Neural crest cell (in vitro differentiated cells): Measurements from ENCODE around the gene DROSHA. TPM values are rescaled to one million over a fixed set of nuclear protein-coding genes. Genes with fewer than 3 reads are reported as not detected.

Experiments used
- DNase-seq: peaks from one replicate; pipeline ENCODE4 v3.0.0; 2021; ENCODE audit warnings: low read depth, mixed read lengths, low spot score
- H3K27ac Mint-ChIP-seq: one replicate; pipeline ENCODE4 v1.8.0; 2021; ENCODE audit warnings: mild to moderate bottlenecking, mixed read lengths; ENCODE audit not compliant: unreplicated experiment
- H3K27me3 Mint-ChIP-seq: 2 replicates; pipeline ENCODE4 v1.8.0; 2021; ENCODE audit warnings: low read depth, mild to moderate bottlenecking, mixed read lengths
- H3K36me3 Mint-ChIP-seq: 2 replicates; pipeline ENCODE4 v1.8.0; 2021; ENCODE audit warnings: low read depth, mild to moderate bottlenecking, mixed read lengths
- H3K4me1 Mint-ChIP-seq: 2 replicates; pipeline ENCODE4 v1.8.0; 2021; ENCODE audit warnings: mixed read lengths
- H3K4me3 Mint-ChIP-seq: one replicate; pipeline ENCODE4 v1.8.0; 2021; ENCODE audit warnings: mild to moderate bottlenecking, mixed read lengths
- H3K9me3 Mint-ChIP-seq: 2 replicates; pipeline ENCODE4 v1.8.0; 2021; ENCODE audit warnings: mixed read lengths
- total RNA-seq: library from RNA; stranded (reverse); gene quantifications from 2 replicates; pipeline ENCODE4 v1.2.1, GENCODE V29; 2021
- TF ChIP-seq, protein P1 (sequence below): fragments of 200-600 bp; sonication (generic); conservative IDR thresholded peaks from 2 replicates; pipeline ENCODE4 v1.5.0; 2021; ENCODE audit warnings: antibody characterized with exemption, mild to moderate bottlenecking

DROSHA gene
- total RNA-seq, 1 donor from 2014 or later, result 116 TPM

DNA sequence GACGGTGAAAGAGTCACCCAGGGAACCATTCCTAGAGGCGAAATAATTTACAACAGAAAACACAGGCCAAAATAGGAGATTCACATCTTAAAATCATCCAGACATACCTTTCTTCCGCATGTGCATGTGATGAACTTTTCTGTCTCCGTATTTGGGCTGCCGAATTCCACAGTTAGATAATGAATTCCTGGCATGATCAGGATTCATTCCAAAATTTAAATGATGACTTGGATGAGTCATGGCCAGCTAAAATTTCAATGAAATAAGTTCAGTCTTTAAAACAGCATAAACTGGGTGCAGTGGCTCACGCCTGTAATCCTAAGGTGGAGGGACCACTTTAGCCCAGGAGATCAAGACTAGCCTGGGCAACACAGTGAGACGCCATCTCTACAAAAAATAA, 82.7 kb downstream of the DROSHA start:
- Mint-ChIP-seq H3K36me3 (peaks cover 50% of the 10 kb centered on the region), H3K4me1 (peaks cover 18% of the 10 kb centered on the region), H3K4me3 (no peak overlapping the region), H3K27ac (no peak overlapping the region), H3K9me3 (peaks cover 5% of the 10 kb centered on the region), H3K27me3 (no peaks in the 10 kb centered on the region)
- DNase-seq, result no peak
- TF ChIP-seq, protein P1, sequence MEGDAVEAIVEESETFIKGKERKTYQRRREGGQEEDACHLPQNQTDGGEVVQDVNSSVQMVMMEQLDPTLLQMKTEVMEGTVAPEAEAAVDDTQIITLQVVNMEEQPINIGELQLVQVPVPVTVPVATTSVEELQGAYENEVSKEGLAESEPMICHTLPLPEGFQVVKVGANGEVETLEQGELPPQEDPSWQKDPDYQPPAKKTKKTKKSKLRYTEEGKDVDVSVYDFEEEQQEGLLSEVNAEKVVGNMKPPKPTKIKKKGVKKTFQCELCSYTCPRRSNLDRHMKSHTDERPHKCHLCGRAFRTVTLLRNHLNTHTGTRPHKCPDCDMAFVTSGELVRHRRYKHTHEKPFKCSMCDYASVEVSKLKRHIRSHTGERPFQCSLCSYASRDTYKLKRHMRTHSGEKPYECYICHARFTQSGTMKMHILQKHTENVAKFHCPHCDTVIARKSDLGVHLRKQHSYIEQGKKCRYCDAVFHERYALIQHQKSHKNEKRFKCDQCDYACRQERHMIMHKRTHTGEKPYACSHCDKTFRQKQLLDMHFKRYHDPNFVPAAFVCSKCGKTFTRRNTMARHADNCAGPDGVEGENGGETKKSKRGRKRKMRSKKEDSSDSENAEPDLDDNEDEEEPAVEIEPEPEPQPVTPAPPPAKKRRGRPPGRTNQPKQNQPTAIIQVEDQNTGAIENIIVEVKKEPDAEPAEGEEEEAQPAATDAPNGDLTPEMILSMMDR, result no peak

DNA sequence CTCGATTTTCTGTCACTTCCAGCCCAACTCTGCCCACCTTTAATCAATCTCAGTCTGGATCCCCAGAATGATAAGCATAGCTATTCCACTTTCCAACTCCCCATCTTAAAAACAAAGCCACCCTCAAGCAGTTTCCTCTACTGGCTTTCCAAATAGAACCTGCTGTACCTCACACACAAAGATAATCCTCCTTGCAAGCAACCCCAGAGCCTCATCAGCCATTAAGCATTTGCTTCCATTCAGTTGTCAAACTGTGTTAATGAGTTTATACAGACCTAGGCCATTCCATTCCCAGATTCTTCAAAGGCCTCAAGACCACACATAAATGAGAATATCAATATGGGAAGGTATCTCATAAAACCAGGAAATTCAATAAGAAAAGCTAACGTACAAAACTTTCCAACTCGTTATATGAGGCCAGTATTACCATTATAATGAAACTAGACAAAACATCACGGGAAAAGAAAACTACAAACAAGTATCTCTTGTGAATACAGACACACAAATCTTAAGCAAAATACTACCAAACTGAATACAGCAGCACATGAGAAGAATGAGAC, 86.8 kb downstream of the DROSHA start:
- no peak for DNase-seq
- H3K27ac Mint-ChIP-seq, result peak overlapping the region; percentile 14
- no peak overlapping the region for H3K4me3 Mint-ChIP-seq
- peaks cover 42% of the 10 kb centered on the region for H3K36me3 Mint-ChIP-seq
- peaks cover 24% of the 10 kb centered on the region for H3K4me1 Mint-ChIP-seq
- H3K9me3 Mint-ChIP-seq, result peaks cover 2% of the 10 kb centered on the region
- H3K27me3 Mint-ChIP-seq, result no peaks in the 10 kb centered on the region
- TF ChIP-seq, protein P1, result no peak

DNA sequence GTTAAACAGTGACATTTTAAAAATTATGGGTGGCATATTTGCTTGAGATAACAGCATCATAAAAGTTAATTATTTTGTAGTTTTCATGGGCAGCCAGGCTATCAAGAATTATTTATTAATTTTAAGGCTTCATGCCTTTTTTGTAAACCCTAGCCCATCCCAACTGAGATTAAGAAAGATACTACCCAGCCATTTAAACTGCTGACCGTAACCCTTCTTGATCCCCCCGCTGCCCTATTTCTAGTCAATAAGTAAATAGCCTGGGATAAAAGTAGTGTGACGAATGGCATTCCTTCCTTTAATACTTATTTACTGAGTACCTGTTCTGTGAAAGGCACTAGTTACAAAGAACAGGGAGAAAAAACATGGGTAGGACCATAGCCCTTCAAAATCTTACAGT, 88.3 kb downstream of the DROSHA start:
- Mint-ChIP-seq H3K27me3 (no peaks in the 10 kb centered on the region), H3K27ac (no peak overlapping the region), H3K4me1 (peaks cover 24% of the 10 kb centered on the region), H3K36me3 (peaks cover 39% of the 10 kb centered on the region), H3K9me3 (peaks cover 2% of the 10 kb centered on the region), H3K4me3 (no peak overlapping the region)
- TF ChIP-seq, protein P1, result no peak
- DNase-seq, result no peak

DNA sequence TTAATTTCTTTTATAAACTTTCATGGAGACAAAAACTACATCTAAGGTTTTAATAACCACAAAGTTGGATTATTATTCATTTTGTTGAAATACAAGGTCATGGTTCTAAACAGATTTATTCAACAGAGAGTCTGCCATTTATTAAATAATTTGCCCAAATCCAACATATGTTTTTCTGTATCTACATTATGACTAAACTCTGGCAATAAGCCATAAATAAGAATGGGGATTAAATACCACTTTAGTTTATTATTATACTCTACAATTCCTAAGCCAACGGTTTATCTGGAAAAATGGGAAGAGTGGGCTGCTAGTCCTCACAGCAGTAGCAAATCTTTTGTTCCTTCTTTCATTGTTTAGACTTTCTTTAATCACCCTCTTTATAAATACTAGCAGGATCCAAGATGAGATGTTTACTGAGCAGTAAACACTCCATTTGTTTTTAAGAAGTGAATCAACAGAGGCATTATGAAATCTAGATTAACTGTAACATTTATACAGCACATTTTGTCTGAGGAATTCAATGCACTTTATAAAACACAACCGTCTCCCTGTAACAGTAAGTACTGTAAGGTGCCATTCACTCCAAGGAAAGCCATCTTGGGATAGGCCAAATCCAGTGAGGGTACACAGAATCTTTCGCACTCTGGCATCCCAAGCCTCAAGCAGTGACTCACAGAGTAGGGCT, 89.7 kb downstream of the DROSHA start:
- TF ChIP-seq, protein P1, result no peak
- no peak overlapping the region for H3K27ac Mint-ChIP-seq
- H3K4me1 Mint-ChIP-seq, result peaks cover 24% of the 10 kb centered on the region
- no peaks in the 10 kb centered on the region for H3K27me3 Mint-ChIP-seq
- peaks cover 2% of the 10 kb centered on the region for H3K9me3 Mint-ChIP-seq
- peaks cover 36% of the 10 kb centered on the region for H3K36me3 Mint-ChIP-seq
- H3K4me3 Mint-ChIP-seq, result no peak overlapping the region
- no peak for DNase-seq

DNA sequence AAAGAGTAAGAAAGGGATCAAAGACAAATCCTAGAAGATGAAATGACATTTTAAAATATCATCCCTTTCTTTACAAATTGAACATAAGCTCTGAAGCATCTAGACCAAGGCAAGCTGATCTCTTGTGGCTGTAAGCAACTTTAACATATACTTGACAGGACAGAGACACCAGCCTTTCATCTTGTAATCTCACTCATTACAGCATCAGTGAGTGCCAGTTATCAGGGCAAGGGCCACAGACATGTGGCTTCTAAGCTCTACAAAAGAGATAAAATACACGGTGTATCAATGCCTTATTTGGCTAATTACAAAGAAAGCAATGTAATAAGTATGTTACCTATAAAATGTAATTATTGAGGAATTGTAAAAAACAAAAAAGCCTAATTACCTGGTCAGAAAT, 95.0 kb downstream of the DROSHA start:
- no peak overlapping the region for H3K4me3 Mint-ChIP-seq
- no peak for DNase-seq
- no peaks in the 10 kb centered on the region for H3K27me3 Mint-ChIP-seq
- peaks cover 25% of the 10 kb centered on the region for H3K36me3 Mint-ChIP-seq
- TF ChIP-seq, protein P1, result no peak
- no peaks in the 10 kb centered on the region for H3K4me1 Mint-ChIP-seq
- no peak overlapping the region for H3K27ac Mint-ChIP-seq
- H3K9me3 Mint-ChIP-seq, result no peaks in the 10 kb centered on the region
